Adrenal gland (tissue), 5 donors: ENCODE data around the gene UBE2H.

Experiments
- POLR2A ChIP-seq, 2 donors: fragments of 450-650 bp; IDR thresholded peaks; one replicate each; pipeline ENCODE4 v1.6.1; 2017; ENCODE audit warnings: antibody characterized with exemption in 2 of 2, mild to moderate bottlenecking in 2 of 2, moderate library complexity in 1 of 2
- TF ChIP-seq, protein P1 (sequence below), 6 experiments: fragments of 450-650 bp in 4 of 6; fragments of 200-600 bp in 2 of 6; sonication (generic) in 1 of 6; IDR thresholded peaks; 1 replicate in 5 of 6; 2 replicates in 1 of 6; pipeline versions ENCODE4 v1.5.1 to v1.8.0; 2016 to 2021; ENCODE audit warnings: antibody characterized with exemption in 6 of 6, mild to moderate bottlenecking in 2 of 6, moderate library complexity in 1 of 6
- donor health status: DM: no; HTN: no; CAD: no.

DNA sequence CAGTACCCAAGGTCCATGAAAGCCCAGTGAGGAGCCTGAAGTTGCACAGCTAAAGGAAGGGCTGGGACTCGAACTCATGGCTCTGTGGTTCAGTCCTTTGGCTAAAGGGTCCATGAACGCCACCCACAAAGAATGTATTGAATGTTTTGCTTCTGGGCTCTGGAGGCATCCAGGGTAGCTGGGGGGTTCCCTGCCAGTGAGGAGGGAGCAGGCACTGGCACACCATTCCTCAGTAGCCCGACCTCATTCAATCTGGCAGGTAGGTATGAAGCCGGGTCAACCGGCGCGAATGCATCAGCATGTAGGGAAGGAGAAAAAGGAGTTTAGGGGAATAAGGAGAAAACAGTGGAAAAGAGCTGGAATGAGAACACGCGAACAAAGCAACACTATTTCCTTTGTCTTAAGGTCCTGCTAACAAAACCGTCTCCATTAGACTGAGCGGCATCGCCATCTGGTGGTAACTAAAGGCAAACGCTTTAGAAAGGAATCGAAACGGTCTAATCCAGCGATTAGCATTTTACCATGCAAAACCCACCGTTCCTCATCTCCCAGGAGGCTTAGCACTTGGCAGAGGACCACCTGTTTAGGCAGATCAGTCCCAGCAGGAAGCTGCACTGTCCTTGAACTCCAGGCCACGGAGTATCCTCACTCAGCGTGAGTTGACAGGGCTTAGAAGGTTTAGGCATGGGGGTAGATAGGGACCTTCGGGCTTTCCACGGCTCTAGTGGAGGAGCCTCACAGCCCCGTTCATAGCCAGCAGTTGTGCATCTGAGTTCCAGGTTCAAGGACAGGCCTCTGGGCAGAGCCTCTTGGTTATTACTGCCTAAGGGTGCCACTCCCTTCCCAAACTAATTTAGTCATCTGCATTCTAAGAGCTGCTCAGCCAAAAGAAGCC, 122.8 kb downstream of the UBE2H start:
- TF ChIP-seq, protein P1, sequence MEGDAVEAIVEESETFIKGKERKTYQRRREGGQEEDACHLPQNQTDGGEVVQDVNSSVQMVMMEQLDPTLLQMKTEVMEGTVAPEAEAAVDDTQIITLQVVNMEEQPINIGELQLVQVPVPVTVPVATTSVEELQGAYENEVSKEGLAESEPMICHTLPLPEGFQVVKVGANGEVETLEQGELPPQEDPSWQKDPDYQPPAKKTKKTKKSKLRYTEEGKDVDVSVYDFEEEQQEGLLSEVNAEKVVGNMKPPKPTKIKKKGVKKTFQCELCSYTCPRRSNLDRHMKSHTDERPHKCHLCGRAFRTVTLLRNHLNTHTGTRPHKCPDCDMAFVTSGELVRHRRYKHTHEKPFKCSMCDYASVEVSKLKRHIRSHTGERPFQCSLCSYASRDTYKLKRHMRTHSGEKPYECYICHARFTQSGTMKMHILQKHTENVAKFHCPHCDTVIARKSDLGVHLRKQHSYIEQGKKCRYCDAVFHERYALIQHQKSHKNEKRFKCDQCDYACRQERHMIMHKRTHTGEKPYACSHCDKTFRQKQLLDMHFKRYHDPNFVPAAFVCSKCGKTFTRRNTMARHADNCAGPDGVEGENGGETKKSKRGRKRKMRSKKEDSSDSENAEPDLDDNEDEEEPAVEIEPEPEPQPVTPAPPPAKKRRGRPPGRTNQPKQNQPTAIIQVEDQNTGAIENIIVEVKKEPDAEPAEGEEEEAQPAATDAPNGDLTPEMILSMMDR (IDR thresholded peaks at IDR 0.05): peak; percentile 63 to 88 (median 82)
- peak in 1 of 2 donors; percentile 45 for TF ChIP-seq POLR2A (IDR thresholded peaks at IDR 0.05)
